NB4 (cell line): ENCODE measurements around the gene NTRK2.

Source experiments
- DNase-seq: peaks from one replicate; pipeline ENCODE4 v3.0.0; 2010; ENCODE audit warnings: low read depth
- H3K4me3 ChIP-seq: one replicate; pipeline ENCODE4 v1.5.1; 2011; ENCODE audit warnings: mild to moderate bottlenecking, low read depth, low read length, moderate library complexity
- MYC ChIP-seq: IDR thresholded peaks from 2 replicates; pipeline ENCODE4 v1.6.1; 2011; ENCODE audit warnings: low read depth, low read length
- POLR2A ChIP-seq: IDR thresholded peaks from 2 replicates; pipeline ENCODE4 v1.6.1; 2011; ENCODE audit warnings: mild to moderate bottlenecking; ENCODE audit not compliant: insufficient read length; ENCODE audit errors: extremely low read depth
- TF ChIP-seq, protein P1 (sequence below): IDR thresholded peaks from one replicate; pipeline ENCODE4 v1.5.1; 2012; ENCODE audit warnings: low read depth, low read length
- TF ChIP-seq, protein P2 (sequence below): IDR thresholded peaks from 2 replicates; pipeline ENCODE4 v1.6.1; 2011; ENCODE audit warnings: low read depth, low read length

Gene NTRK2

DNA sequence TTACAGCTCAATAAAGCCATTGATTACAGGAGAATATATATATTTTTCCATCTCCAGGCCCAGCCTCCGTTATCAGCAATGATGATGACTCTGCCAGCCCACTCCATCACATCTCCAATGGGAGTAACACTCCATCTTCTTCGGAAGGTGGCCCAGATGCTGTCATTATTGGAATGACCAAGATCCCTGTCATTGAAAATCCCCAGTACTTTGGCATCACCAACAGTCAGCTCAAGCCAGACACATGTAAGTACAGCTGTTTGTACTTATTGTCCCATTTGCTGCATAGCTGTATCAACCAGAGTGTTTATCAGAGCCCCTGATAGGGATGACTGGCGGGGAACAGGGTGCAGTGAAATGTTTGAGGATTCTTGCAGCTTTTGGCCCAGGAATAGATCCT is 197.7 kb downstream of the NTRK2 start:
- no peak overlapping the region for H3K4me3 ChIP-seq
- DNase-seq = no peak
- TF ChIP-seq POLR2A (no peak), MYC (no peak)
- TF ChIP-seq, protein P1, sequence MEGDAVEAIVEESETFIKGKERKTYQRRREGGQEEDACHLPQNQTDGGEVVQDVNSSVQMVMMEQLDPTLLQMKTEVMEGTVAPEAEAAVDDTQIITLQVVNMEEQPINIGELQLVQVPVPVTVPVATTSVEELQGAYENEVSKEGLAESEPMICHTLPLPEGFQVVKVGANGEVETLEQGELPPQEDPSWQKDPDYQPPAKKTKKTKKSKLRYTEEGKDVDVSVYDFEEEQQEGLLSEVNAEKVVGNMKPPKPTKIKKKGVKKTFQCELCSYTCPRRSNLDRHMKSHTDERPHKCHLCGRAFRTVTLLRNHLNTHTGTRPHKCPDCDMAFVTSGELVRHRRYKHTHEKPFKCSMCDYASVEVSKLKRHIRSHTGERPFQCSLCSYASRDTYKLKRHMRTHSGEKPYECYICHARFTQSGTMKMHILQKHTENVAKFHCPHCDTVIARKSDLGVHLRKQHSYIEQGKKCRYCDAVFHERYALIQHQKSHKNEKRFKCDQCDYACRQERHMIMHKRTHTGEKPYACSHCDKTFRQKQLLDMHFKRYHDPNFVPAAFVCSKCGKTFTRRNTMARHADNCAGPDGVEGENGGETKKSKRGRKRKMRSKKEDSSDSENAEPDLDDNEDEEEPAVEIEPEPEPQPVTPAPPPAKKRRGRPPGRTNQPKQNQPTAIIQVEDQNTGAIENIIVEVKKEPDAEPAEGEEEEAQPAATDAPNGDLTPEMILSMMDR = no peak
- TF ChIP-seq, protein P2, sequence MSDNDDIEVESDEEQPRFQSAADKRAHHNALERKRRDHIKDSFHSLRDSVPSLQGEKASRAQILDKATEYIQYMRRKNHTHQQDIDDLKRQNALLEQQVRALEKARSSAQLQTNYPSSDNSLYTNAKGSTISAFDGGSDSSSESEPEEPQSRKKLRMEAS = no peak

DNA sequence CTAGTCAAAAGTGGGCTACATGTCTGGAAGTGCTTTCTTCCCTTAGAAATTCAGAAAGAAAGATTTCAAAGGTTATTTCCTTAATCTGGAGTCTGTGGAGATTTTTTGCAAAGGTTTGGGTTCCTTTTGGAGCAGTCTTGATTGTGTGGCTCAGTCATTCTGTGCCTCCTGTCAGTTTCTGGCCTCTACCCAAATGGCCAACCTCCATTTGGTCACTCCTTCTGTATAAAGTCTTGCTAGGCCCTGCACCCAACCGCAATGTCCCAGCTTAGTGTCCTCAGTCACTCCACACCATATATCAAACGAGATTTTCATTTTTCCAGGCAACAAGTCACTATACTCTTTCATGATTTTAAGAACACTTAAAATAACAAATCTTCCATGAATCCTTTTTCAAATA is 199.6 kb downstream of the NTRK2 start:
- H3K4me3 ChIP-seq = no peak overlapping the region
- DNase-seq = no peak
- no peak for TF ChIP-seq POLR2A
- TF ChIP-seq, protein P2 = no peak

DNA sequence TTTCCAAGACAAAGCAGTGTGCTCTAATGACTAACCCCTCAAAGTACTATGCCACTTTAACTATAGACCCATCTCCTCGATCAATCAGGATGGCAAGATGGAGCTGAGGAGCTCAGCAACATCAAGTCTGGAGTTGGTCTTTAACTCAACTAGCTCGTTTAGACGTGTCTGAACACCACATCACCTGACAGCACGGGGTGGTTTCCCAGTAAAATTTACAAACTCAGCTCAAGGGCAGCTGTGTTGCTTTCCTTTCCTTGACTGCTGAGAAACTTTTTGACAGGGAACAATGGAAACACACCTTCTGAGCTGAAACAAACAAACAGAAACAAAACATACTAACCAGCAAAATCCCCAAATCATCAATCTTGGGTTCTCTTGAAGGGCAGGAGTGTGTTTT is 202.5 kb downstream of the NTRK2 start:
- H3K4me3 ChIP-seq = no peak overlapping the region
- TF ChIP-seq, protein P2 = no peak
- TF ChIP-seq, protein P1 = no peak
- no peak for TF ChIP-seq MYC
- no peak for TF ChIP-seq POLR2A
- DNase-seq = no peak

DNA sequence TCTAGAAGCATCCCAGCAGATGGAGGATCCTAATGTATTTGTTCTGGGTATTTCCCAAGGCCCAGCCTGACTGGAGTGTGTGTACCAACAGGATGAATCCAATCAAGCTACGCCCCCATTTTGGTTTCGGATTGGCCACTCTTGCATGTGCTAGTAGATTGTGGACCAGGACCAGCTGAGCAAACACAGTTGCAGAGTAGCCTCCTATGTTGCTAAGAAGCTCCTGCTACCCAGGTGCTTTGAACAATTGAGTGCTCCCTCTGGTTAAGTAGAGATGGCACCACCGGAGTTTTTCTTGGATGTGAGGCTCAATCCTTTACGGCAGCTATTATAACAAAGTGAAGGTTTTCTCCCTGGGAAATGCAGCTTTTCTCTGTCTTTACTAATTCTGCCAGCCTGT is 204.5 kb downstream of the NTRK2 start:
- H3K4me3 ChIP-seq = no peak overlapping the region
- TF ChIP-seq, protein P2 = no peak
- no peak for TF ChIP-seq POLR2A
- no peak for TF ChIP-seq MYC
- TF ChIP-seq, protein P1 = no peak
- DNase-seq = no peak

DNA sequence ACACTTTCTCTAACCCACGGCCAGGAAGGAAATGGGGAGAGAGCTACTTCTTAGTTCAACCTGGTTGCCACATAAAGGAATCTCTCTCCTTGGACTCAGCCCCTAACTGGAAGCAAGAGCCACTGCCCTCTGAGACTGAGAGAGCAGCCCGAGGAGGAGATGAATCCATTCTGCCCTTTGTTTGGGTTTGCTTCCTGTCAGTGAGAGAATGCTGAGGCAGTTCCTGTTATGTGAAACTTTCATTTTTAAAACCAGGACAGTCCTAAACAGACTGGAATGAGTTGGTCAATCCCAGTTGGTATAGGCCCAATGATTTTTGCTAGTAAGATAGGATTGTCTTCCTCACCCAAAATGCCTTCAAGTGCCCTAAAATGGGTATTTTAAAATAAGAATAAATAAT is 205.1 kb downstream of the NTRK2 start:
- no peak overlapping the region for H3K4me3 ChIP-seq
- TF ChIP-seq, protein P2 = no peak
- TF ChIP-seq, protein P1 = no peak
- no peak for TF ChIP-seq POLR2A
- TF ChIP-seq MYC = no peak
- peak; percentile 6 for DNase-seq

DNA sequence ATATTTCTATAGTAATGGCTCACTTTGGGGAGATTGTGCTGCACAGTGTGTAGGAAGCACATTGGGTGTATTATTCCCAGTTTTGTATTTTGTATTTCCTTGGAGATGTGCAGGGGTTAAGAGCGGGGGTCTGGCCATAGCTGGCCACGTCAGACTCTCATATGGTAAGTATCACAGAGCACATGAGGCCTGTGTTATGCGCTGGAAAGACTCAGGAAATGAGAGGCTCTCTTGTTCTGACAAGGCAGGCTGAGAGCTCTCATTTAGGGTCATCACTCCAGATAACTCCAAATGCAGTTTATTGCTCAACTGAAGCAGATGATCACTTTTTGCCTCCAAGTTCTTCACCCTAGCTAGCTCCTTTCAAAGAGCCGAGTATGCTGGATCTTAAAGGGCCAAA is 205.7 kb downstream of the NTRK2 start:
- no peak overlapping the region for H3K4me3 ChIP-seq
- no peak for DNase-seq
- TF ChIP-seq, protein P2 = no peak
- TF ChIP-seq MYC = no peak
- TF ChIP-seq, protein P1 = no peak
- TF ChIP-seq POLR2A = no peak
